CMK (cell line): ENCODE data around the gene MTM1.

Experiments used
- DNase-seq: peaks from one replicate; pipeline ENCODE4 v3.0.0-alpha.2; 2010; ENCODE audit warnings: low read depth

Gene MTM1

GRCh38 chrX:150548684-150549083, 19.7 kb upstream of the MTM1 start:
- no peak for DNase-seq

GRCh38 chrX:150551963-150552362, 16.5 kb upstream of the MTM1 start:
- DNase-seq, result no peak

- DNase-seq, result no peak
Measured at GRCh38 chrX:150558424-150558823, 10.0 kb upstream of the MTM1 start.

GRCh38 chrX:150564838-150565237, 3.6 kb upstream of the MTM1 start:
- no peak for DNase-seq

GRCh38 chrX:150565551-150565950, 2.9 kb upstream of the MTM1 start:
- DNase-seq, result no peak

- DNase-seq, result no peak
Measured at GRCh38 chrX:150566734-150567182, 1.7 kb upstream of the MTM1 start.

- no peak for DNase-seq
Measured at GRCh38 chrX:150567645-150568319, 639 bp upstream of the MTM1 start.

- no peak for DNase-seq
Measured at GRCh38 chrX:150569155-150569477, 695 bp downstream of the MTM1 start.

- no peak for DNase-seq
Measured at GRCh38 chrX:150570512-150570911, 2.1 kb downstream of the MTM1 start.

GRCh38 chrX:150572206-150572605, 3.8 kb downstream of the MTM1 start:
- DNase-seq, result no peak

- no peak for DNase-seq
Measured at GRCh38 chrX:150573106-150573505, 4.7 kb downstream of the MTM1 start.

GRCh38 chrX:150573702-150574101, 5.3 kb downstream of the MTM1 start:
- no peak for DNase-seq

- no peak for DNase-seq
Measured at GRCh38 chrX:150574559-150575418, 6.4 kb downstream of the MTM1 start.

GRCh38 chrX:150575419-150575814, 7.0 kb downstream of the MTM1 start:
- DNase-seq, result no peak

GRCh38 chrX:150577174-150577573, 8.8 kb downstream of the MTM1 start:
- DNase-seq, result no peak

GRCh38 chrX:150581093-150581775, 12.8 kb downstream of the MTM1 start:
- DNase-seq, result no peak

GRCh38 chrX:150582338-150582948, 14.0 kb downstream of the MTM1 start:
- no peak for DNase-seq

- no peak for DNase-seq
Measured at GRCh38 chrX:150587585-150588503, 19.4 kb downstream of the MTM1 start.

GRCh38 chrX:150594584-150594983, 26.2 kb downstream of the MTM1 start:
- no peak for DNase-seq

- DNase-seq, result no peak
Measured at GRCh38 chrX:150599226-150599625, 30.8 kb downstream of the MTM1 start.

GRCh38 chrX:150602296-150602695, 33.9 kb downstream of the MTM1 start:
- DNase-seq, result no peak
